HUDEP-2 (cell line): ENCODE measurements around the gene CCL15.
A peak's percentile ranks its signal among the peaks of the same experiment; 100 is the strongest.

Source experiments
- DNase-seq, 76 experiments: peaks; one replicate each; lab custom pipeline; 2025; ENCODE audit not compliant: unreplicated experiment in 76 of 76; lab: John Stamatoyannopoulos, UW

The CCL15 gene

GRCh38 chr17:35949401-35949800 lies 52.0 kb downstream of the CCL15 start:
- peak in 5 of 76 experiments; percentile 2 to 24 (median 10) for DNase-seq

GRCh38 chr17:35948092-35948491 lies 53.3 kb downstream of the CCL15 start:
- no peak for DNase-seq
